Measurements from ENCODE around the gene CFHR5. TPM values are rescaled to one million over a fixed set of nuclear protein-coding genes. Genes with fewer than 3 reads are reported as not detected.

CFHR5 gene
- total RNA-seq, 3 donors from 2014 or later (not counting 1 experiment from before 2014, with no cell fraction given) = not detected

DNA sequence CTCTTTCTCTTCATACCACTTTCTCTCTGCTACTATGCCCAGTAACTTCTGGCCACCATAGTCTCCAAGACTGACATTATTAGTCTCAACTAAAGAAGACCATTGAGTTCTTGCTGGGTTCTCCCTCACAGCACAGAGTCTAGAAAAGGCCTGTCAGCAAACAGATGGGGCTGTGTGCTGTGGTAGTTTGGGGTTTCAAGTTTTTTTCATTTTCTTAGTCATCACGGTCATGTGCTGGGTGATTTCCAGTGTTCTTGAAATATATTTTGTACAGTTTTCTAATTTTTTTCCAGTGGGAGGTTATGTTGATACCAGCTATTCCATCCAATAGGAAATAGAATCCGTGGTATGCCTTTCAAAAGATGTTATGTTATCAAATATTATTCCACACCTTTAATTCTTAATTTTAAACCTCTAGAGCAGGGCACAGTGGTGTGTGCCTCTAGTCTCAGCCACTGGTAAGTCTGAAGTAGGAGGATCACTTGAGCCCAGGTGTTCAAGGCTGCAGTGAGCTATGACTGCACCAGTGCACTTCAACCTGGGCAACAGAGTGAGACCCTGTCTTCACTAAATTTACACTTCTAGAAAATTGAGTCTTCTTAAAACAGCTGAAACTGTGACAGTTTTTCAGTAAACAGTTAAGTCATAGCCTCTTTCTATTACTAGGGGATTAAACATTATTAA lies 25.5 kb upstream of the CFHR5 start:
- H3K9me3 Mint-ChIP-seq = peaks cover 3 to 6% of the 10 kb centered on the region in 2 donors
- TF ChIP-seq, protein P1, sequence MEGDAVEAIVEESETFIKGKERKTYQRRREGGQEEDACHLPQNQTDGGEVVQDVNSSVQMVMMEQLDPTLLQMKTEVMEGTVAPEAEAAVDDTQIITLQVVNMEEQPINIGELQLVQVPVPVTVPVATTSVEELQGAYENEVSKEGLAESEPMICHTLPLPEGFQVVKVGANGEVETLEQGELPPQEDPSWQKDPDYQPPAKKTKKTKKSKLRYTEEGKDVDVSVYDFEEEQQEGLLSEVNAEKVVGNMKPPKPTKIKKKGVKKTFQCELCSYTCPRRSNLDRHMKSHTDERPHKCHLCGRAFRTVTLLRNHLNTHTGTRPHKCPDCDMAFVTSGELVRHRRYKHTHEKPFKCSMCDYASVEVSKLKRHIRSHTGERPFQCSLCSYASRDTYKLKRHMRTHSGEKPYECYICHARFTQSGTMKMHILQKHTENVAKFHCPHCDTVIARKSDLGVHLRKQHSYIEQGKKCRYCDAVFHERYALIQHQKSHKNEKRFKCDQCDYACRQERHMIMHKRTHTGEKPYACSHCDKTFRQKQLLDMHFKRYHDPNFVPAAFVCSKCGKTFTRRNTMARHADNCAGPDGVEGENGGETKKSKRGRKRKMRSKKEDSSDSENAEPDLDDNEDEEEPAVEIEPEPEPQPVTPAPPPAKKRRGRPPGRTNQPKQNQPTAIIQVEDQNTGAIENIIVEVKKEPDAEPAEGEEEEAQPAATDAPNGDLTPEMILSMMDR (IDR thresholded peaks at IDR 0.05) = no peak
- no peak for ATAC-seq
- 86% methylated on average over 1 of the region's 2 CpGs for WGBS (ENCODE audit: insufficient coverage)
- H3K4me3 ChIP-seq (ENCODE audit: low read length) = no peak overlapping the region
- no peaks in the 10 kb centered on the region for H3K4me1 Mint-ChIP-seq
- intact Hi-C loops (cut with micrococcal nuclease) = no loop called here
- no peaks in the 10 kb centered on the region for H3K36me3 Mint-ChIP-seq
- DNase-seq = no peak
- H3K27me3 ChIP-seq (ENCODE audit: control insufficient read depth, insufficient read depth, low read length) = no peaks in the 10 kb centered on the region
- no peak overlapping the region for H3K27ac ChIP-seq (ENCODE audit: low read length)
- no peaks in the 10 kb centered on the region for H3K4me1 ChIP-seq (ENCODE audit: control insufficient read depth, insufficient read depth, low read length)
- H3K27ac Mint-ChIP-seq = no peak overlapping the region
- no peaks in the 10 kb centered on the region for H3K36me3 ChIP-seq (ENCODE audit: control insufficient read depth, insufficient read depth, low read length)
- no peaks in the 10 kb centered on the region for H3K27me3 Mint-ChIP-seq (ENCODE audit: low read depth in 2 of 2)
- H3K4me3 Mint-ChIP-seq = no peak overlapping the region
- H3K9me3 ChIP-seq (ENCODE audit: control insufficient read depth, insufficient read depth, low read length) = no peaks in the 10 kb centered on the region

DNA sequence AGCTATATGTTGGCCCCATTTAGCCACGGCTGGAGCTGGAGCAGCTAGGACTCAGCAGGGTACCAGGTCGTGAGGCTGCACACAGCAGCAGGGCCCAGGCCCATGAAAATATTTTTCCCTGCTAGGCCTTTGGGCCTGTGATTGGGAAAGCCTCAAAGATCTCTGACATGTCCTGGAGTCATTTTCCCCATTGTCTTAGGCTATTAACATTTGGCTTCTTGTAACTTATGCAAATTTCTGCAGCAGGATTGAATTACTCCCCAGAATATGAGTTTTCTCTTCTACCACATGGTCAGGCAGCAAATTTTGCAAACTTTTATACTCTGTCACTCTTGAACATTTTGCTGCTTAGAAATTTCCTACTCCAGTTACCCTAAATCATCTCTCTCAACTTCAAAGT lies 22.6 kb upstream of the CFHR5 start:
- Mint-ChIP-seq H3K27me3 (ENCODE audit: low read depth in 2 of 2) (no peaks in the 10 kb centered on the region), H3K36me3 (no peaks in the 10 kb centered on the region), H3K9me3 (peaks cover 3 to 6% of the 10 kb centered on the region in 2 donors), H3K27ac (no peak overlapping the region), H3K4me1 (no peaks in the 10 kb centered on the region), H3K4me3 (no peak overlapping the region)
- Histone ChIP-seq H3K27me3 (ENCODE audit: control insufficient read depth, insufficient read depth, low read length) (no peaks in the 10 kb centered on the region), H3K4me1 (ENCODE audit: control insufficient read depth, insufficient read depth, low read length) (no peaks in the 10 kb centered on the region), H3K4me3 (ENCODE audit: low read length) (no peak overlapping the region), H3K36me3 (ENCODE audit: control insufficient read depth, insufficient read depth, low read length) (no peaks in the 10 kb centered on the region), H3K27ac (ENCODE audit: low read length) (no peak overlapping the region), H3K9me3 (ENCODE audit: control insufficient read depth, insufficient read depth, low read length) (no peaks in the 10 kb centered on the region)
- TF ChIP-seq, protein P1 (IDR thresholded peaks at IDR 0.05) = no peak
- no peak for ATAC-seq
- no peak for DNase-seq
- 80% methylated on average over 2 of the region's 2 CpGs for WGBS (ENCODE audit: insufficient coverage)
- intact Hi-C loops (cut with micrococcal nuclease) = no loop called here

DNA sequence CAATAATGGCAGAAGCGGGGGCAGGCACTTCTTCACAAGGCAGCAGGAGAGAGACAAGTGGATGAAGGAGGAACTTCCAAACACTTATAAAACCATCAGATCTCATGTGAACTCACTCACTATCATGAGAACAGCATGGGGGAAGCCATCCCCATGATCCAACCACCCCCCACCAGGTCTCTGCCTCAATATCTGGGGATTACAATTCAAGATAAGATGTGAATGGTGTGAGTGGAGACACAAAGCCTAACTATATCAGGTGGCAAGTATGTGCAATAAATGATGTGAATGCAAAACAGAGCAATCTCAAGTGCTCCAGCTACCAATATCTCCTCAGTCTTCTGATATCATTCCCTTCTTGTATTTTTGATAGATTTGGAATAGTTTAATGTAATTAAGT lies 21.4 kb upstream of the CFHR5 start:
- Mint-ChIP-seq H3K36me3 (no peaks in the 10 kb centered on the region), H3K4me1 (no peaks in the 10 kb centered on the region), H3K27me3 (ENCODE audit: low read depth in 2 of 2) (no peaks in the 10 kb centered on the region), H3K27ac (no peak overlapping the region), H3K4me3 (no peak overlapping the region), H3K9me3 (peaks cover 2 to 8% of the 10 kb centered on the region in 2 donors)
- Histone ChIP-seq H3K27ac (ENCODE audit: low read length) (no peak overlapping the region), H3K4me1 (ENCODE audit: control insufficient read depth, insufficient read depth, low read length) (no peaks in the 10 kb centered on the region), H3K36me3 (ENCODE audit: control insufficient read depth, insufficient read depth, low read length) (no peaks in the 10 kb centered on the region), H3K4me3 (ENCODE audit: low read length) (no peak overlapping the region), H3K27me3 (ENCODE audit: control insufficient read depth, insufficient read depth, low read length) (no peaks in the 10 kb centered on the region), H3K9me3 (ENCODE audit: control insufficient read depth, insufficient read depth, low read length) (no peaks in the 10 kb centered on the region)
- intact Hi-C loops (cut with micrococcal nuclease) = no loop called here
- whole genome bisulfite sequencing (ENCODE audit: insufficient coverage) = 100% methylated on average over 1 of the region's 1 CpG
- TF ChIP-seq, protein P1 (IDR thresholded peaks at IDR 0.05) = no peak
- DNase-seq = no peak
- no peak for ATAC-seq

DNA sequence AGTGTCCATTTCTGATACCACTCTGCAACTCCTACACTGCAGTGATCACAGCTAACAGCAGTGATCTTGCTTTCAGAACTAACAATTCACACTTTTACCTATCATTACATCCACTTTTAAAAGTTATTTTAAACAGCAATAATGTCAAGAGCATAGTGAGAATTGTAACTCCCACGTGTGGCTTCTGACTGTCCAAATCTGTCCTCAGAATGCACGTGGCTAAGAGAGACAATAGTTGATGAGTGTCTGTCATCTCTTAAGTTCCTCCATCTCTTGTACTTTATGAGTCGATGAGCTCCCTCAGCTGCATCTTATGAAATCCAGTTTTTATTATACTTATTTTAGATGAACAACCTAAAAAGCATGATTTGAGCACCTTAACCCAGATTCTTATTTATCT lies 16.5 kb upstream of the CFHR5 start:
- 64% methylated on average over 3 of the region's 3 CpGs for WGBS (ENCODE audit: insufficient coverage)
- intact Hi-C loops (cut with micrococcal nuclease) = no loop called here

More for the DNA sequence above, 16.5 kb upstream of the CFHR5 start:
- H3K27me3 Mint-ChIP-seq (ENCODE audit: low read depth in 2 of 2) = no peaks in the 10 kb centered on the region
- DNase-seq (no peak), ATAC-seq (no peak)
- H3K9me3 ChIP-seq (ENCODE audit: control insufficient read depth, insufficient read depth, low read length) = no peaks in the 10 kb centered on the region
- H3K4me1 Mint-ChIP-seq = no peaks in the 10 kb centered on the region
- no peak overlapping the region for H3K4me3 ChIP-seq (ENCODE audit: low read length)
- no peak overlapping the region for H3K4me3 Mint-ChIP-seq
- peaks cover 2 to 3% of the 10 kb centered on the region in 2 donors for H3K9me3 Mint-ChIP-seq
- H3K36me3 Mint-ChIP-seq = no peaks in the 10 kb centered on the region
- TF ChIP-seq, protein P1 (IDR thresholded peaks at IDR 0.05) = no peak
- H3K27me3 ChIP-seq (ENCODE audit: control insufficient read depth, insufficient read depth, low read length) = no peaks in the 10 kb centered on the region
- no peaks in the 10 kb centered on the region for H3K36me3 ChIP-seq (ENCODE audit: control insufficient read depth, insufficient read depth, low read length)
- H3K27ac Mint-ChIP-seq = no peak overlapping the region
- no peaks in the 10 kb centered on the region for H3K4me1 ChIP-seq (ENCODE audit: control insufficient read depth, insufficient read depth, low read length)
- no peak overlapping the region for H3K27ac ChIP-seq (ENCODE audit: low read length)
